NCI-H446 treated with DMSO at 0.1 percent for 48 hours (cell line): ENCODE results near the gene STAT1.
"Not testable (repeated sequence)": the region's sequence is repeated elsewhere in the genome, so short reads cannot be mapped to it uniquely, and the experiment has no call there.

Source experiments
- DNase-seq: peaks from one replicate; lab custom pipeline; 2025; lab: John Stamatoyannopoulos, UW

STAT1 gene

DNA sequence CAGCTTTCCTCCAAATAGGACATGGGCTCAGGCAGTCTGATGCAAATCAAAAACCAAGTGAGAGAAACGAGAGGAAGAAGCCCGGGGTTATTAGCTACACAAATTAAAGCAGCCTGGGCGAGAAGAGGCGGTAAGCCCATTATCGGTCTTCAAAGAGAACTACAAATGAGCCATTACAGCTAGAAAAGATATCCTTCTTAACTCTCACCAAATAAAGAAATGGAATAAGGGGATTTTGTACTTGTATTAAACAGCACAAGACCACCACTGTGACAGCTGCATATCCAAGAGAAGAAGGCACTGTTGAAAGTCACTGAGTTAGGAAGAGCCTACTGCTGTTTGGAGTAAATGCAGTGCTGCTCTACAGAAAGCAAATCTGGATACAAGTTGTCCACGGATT is 32.6 kb downstream of the STAT1 start:
- DNase-seq = no peak

- no peak for DNase-seq
These were observed 33.3 kb downstream of the STAT1 start for GRCh38 chr2:190980630-190981209.

GRCh38 chr2:190979906-190980629 is 33.9 kb downstream of the STAT1 start:
- no peak for DNase-seq

GRCh38 chr2:190978389-190979053 is 35.5 kb downstream of the STAT1 start:
- no peak for DNase-seq

DNA sequence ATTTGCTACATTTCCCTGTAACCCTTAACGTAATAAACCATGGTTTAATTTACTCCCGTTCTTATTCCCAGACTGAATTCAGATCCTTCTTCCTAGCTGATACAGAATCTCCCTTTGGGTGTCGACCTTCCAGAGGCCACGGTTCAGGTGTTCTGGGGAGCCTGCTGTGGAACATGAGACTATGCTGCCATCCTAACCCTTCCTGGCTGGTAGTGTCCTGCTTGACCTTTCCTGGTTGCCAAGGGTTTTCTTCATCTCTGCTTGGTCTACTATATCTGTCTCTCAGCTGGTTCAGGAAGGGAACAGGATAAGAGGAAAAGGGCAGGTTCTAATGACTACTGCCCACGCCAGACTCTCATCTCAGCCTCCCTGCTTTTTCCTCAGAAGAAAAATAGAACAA is 36.5 kb downstream of the STAT1 start:
- no peak for DNase-seq

DNA sequence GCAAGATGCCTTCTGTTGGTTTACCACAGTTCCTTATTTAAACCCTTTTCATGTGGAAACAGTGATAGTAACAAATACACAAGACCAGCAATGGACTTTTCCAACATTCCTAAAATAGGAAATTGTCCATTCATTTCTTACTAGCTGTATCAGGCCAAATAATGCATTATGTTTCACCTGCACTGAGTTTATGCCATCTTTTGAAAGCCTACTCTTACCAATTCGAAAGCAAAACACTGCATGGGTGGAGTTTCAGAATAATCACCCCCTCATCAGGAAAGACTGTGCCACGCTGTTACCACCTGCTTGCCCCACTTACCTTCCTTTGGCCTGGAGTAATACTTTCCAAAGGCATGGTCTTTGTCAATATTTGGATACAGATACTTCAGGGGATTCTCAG is 37.5 kb downstream of the STAT1 start:
- no peak for DNase-seq

- DNase-seq = no peak
These were observed 39.2 kb downstream of the STAT1 start for GRCh38 chr2:190974629-190975361.

DNA sequence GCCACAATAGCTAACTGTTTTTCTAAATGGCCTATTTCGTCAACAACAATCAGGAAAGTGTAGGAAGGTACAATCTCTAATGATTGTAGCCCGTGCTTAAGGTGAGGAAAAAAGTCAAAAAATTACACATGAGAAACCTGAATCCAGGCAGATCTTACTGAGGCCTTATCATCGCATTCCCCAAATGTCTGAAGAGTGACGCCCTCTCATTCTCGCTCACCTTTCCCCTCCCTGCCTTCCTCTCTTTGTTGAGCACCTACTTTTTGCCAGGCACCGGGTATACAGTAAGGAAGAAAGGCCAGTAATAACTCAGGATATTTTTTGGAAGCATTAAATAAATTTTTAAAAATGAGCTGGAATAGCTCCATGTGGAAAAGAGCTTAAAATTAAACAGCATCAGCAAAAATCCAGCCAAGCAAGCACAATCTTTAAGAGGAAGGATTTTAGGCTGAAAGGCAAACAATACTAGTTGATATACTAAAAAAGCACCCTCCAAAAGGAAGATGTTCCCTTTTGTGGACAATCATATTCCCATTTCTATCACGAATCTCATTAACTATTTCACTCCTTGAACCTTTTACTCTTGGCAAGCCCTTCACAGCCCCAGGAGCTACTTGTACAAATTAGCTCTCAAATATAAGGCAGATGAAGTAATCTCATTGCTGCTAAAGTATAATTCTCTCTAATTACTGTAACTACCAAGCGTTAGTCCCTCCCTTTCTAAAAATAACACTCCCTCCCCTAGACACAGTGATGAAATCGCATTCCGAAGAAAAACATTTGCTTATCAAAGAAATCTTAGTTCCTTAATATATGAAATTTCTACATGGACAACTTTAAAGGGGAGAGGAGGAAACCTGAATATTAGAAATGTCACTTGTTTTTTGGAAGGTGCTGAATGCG is 40.0 kb downstream of the STAT1 start:
- DNase-seq = no peak

GRCh38 chr2:190973262-190973661 is 40.7 kb downstream of the STAT1 start:
- no peak for DNase-seq

GRCh38 chr2:190972846-190973245 is 41.1 kb downstream of the STAT1 start:
- DNase-seq = no peak

- DNase-seq = no peak
These were observed 41.8 kb downstream of the STAT1 start for GRCh38 chr2:190972213-190972612.

GRCh38 chr2:190970873-190971506 is 43.0 kb downstream of the STAT1 start:
- no peak for DNase-seq

DNA sequence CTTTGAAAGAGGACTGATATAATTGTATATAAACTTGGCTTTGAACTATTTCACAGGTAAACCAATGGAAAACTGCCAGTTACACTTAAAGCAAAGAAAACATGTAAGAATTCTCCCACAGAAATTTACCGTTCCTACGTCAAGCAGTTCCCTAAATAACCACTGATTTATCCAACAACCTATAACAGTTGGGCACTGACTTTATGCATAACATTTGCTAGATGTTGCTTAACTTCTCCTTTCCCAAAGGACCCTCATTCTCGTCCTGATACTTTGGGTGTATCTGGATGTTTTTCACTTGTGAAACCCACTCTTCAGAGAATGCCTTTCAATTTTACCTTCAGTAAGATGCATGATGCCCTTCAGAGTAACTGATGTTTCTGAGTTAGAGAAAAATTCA is 43.8 kb downstream of the STAT1 start:
- DNase-seq = no peak

- DNase-seq = no peak
These were observed 45.4 kb downstream of the STAT1 start for GRCh38 chr2:190968522-190968921.

DNA sequence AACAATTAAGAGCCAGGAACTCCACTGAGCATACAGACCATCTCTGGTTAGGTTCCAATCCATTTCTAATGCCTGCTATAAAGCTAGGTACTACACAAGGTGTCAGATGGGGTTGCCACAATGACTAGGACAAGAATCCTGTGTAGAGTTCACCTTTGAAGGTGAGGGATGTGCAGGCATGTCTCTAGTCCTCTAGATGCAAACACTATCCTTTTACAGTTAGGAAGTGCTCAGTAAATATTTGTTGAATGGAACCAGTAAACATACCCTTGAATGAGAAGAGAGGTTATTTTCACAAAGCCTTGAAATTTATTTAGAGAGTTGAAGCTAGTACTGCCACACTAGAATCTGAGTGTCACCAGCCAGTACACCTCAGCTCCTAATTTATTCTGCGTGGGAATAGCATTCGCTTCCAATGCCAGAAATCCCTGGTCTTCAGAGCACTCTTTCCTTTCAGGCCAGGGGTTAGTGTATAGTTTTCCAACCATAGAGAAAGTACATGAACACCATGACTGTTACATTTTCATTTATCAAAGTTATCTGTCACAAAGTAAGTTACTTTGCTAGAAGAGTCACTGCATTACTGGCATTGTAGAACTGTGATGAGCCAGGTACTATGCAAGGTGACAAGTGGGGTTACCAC is 48.3 kb downstream of the STAT1 start:
- DNase-seq = no peak

- no peak for DNase-seq
These were observed 49.7 kb downstream of the STAT1 start for GRCh38 chr2:190964170-190964795.

GRCh38 chr2:190963088-190963487 is 50.9 kb downstream of the STAT1 start:
- no peak for DNase-seq

DNA sequence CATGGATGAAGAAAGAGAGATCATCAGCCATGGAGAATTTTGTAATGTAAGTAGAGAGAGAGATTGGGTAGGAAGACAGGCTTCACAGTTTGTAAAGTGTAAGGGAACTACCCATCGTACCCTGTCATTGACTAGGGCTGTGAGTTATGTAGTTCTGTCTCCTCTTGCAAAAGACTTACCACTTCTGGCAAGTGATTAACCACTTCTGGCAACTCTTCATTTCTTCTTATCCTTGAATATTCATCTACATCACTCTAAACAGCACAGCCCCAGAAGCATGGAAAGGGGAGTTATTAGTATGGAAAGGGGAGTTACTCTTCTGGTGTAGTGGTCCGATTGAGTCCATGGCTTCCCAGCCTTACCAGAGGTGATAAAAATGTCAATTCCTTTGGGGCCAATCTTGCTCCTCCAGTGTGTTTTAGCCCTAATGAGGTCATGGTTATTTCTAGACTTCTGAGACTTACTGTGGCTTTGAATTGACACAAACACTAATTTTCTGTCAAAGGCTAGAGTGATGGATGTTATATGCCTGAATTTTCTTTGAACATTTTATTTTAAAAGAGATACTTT is 52.0 kb downstream of the STAT1 start:
- no peak for DNase-seq

DNA sequence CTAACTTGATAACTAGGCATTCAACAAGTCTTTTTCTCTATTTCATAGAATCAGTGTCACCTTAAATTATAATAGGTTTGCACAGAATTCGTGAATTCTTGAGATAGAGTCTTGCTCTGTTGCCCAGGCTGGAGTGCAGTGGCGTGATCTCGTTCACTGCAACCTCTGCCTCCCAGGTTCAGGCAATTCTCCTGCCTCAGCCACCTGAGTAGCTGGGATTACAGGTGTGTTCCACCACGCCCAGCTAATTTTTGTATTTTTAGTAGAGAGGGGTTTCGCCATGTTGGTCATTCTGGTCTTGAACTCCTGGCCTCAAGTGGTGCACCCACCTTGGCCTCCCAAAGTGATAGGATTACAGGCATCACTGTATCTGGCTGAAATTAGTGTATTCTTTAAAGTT is 52.9 kb downstream of the STAT1 start:
- DNase-seq = not testable (repeated sequence)
